ENCODE data around the gene KCNMB4.

The KCNMB4 gene

DNA sequence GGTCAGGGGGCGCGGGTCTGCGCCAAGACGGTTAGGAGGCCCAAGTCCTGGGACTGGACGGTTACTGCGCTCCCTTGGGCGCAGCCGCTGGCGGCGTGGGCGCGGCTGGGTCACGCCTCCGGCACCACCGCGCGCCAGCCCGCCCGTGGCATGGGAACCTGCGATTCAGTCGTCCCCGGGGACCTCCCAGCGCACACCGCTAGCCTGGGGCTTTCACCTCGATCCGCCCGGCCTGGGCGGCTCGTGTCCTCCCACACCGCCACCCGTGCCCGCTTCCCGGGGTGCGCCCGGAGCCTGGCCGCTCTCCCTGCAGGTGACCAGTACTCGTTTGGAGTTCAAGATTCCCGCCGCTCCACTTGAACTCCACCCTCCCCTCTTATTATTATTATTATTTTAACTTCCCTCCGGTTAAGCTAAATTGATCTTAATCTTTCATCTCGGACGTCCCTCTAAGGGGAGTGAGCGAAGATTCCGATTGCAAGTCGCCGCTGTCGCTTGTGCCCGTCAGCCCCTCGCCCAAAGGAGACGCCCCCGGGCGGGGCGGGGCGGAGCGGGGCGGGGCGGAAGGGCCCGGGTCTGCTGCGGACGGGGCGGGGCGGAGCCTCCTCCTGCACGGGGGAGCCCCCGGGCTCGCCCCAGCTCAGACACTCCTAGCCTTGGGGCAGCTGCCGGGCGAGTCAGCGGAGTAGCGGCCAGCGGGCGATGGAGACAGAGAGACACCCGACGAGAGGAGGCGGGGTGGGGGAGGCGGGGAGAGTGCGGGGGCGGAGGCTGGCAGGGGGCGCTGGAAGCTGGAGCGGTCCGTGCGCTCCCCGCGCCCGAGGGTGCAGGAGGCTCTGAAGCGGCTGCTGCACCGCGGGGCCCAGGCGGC is at the start of gene KCNMB4:
TSS of gene KCNMB4 (plus strand) at position 643 of the 871 bp plus-strand sequence. CDS start 445 bp downstream, outside the sequence.
- peaks cover 23% of the 10 kb centered on the region for H3K4me1 Mint-ChIP-seq
- H3K9me3 Mint-ChIP-seq: no peaks in the 10 kb centered on the region
- H3K27me3 Mint-ChIP-seq: peaks cover 10% of the 10 kb centered on the region
- peak within 1 kb of the TSS; percentile 95 to 99 for H3K4me3 Mint-ChIP-seq
- ATAC-seq (peak; percentile 87), DNase-seq (peak; percentile 73 to 75)
- peak within 1 kb of the TSS; percentile 76 to 90 for H3K27ac Mint-ChIP-seq

- Mint-ChIP-seq H3K27me3 (no peaks in the 10 kb centered on the region), H3K4me1 (peaks cover 16% of the 10 kb centered on the region), H3K27ac (no peak overlapping the region), H3K4me3 (peak overlapping the region in 1 of 2 donors; percentile 3), H3K9me3 (no peaks in the 10 kb centered on the region)
- peak; percentile 60 for ATAC-seq
- DNase-seq: no peak
Observed at GRCh38 chr12:70317781-70318180, 48.3 kb upstream of the KCNMB4 start.

- no peaks in the 10 kb centered on the region for H3K27me3 Mint-ChIP-seq
- H3K9me3 Mint-ChIP-seq: no peaks in the 10 kb centered on the region
- H3K4me1 Mint-ChIP-seq: peaks cover 16% of the 10 kb centered on the region
- no peak overlapping the region for H3K27ac Mint-ChIP-seq
- no peak for DNase-seq
- H3K4me3 Mint-ChIP-seq: no peak overlapping the region
- ATAC-seq: no peak
Observed at GRCh38 chr12:70319605-70320004, 46.5 kb upstream of the KCNMB4 start.

- no peak overlapping the region for H3K27ac Mint-ChIP-seq
- DNase-seq (no peak), ATAC-seq (no peak)
- H3K9me3 Mint-ChIP-seq: no peaks in the 10 kb centered on the region
- H3K4me1 Mint-ChIP-seq: peaks cover 7% of the 10 kb centered on the region
- no peak overlapping the region for H3K4me3 Mint-ChIP-seq
- no peaks in the 10 kb centered on the region for H3K27me3 Mint-ChIP-seq
Observed at GRCh38 chr12:70321191-70321590, 44.9 kb upstream of the KCNMB4 start.

DNA sequence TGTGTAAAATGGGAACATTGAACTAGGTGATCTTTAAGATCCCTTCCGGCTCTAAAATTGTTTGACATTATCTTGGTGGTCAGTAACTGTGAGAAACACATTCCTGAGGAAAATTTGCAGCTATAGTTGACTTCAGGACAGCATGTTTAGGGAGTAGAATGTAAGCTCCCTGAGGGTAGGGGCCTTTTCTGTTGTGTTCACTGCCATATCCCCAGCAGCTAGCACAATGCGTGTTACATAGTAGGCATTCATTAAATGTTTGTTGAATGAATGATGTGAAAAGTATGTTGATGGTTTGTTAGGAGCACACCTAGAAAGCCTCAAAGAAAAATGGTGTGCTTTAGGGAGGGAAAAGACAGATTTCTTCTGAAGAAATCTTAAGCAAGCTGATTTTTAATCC is 38.5 kb upstream of the KCNMB4 start:
- Mint-ChIP-seq H3K27me3 (no peaks in the 10 kb centered on the region), H3K4me3 (no peak overlapping the region), H3K4me1 (peaks cover 6% of the 10 kb centered on the region), H3K27ac (no peak overlapping the region), H3K9me3 (peaks cover 5 to 8% of the 10 kb centered on the region in 2 donors)
- ATAC-seq: no peak
- DNase-seq: no peak

DNA sequence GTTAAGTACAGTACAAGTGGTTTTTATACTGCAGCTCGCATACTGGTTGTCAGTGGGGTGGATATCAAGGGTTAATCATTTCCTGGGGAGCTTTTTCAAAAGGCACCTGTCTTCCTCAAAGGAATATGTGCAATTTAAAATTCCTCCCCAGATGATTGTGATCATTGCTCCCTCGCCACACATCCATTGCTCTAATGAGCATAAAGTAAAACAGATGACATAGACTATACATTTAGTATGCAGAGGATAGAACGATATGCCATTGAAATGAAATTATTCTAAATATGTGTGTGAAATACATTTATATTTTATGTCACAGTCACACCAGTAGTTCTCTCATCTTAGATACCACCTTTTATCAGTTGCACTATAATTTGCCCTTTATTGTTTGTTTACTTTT is 36.4 kb upstream of the KCNMB4 start:
- H3K27ac Mint-ChIP-seq: no peak overlapping the region
- H3K27me3 Mint-ChIP-seq: no peaks in the 10 kb centered on the region
- no peak overlapping the region for H3K4me3 Mint-ChIP-seq
- no peak for DNase-seq
- peaks cover 5 to 8% of the 10 kb centered on the region in 2 donors for H3K9me3 Mint-ChIP-seq
- peaks cover 6% of the 10 kb centered on the region for H3K4me1 Mint-ChIP-seq
- no peak for ATAC-seq

- Mint-ChIP-seq H3K27me3 (no peaks in the 10 kb centered on the region), H3K4me1 (peaks cover 6% of the 10 kb centered on the region), H3K9me3 (peaks cover 5 to 8% of the 10 kb centered on the region in 2 donors), H3K27ac (no peak overlapping the region), H3K4me3 (no peak overlapping the region)
- no peak for ATAC-seq
- DNase-seq: no peak
Observed at GRCh38 chr12:70330158-70330557, 35.9 kb upstream of the KCNMB4 start.

DNA sequence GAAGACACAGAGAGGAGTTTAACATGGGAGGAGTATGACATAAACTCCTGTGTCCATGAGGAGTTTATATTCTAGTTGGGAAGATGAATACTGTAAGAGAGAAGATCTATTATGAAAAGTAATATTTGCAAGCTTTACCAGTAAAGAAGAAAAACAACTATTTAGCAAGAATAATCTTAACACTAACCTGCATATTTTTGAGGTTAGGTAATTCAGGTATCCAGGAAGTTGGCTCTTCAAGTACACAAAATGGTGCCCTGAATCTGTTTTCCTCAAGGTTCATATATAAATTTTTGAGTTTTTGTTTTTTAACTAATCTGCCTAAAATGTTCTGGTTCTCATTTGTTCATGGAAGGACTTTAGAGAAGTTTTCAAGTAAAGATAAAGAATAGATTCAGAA is 33.9 kb upstream of the KCNMB4 start:
- Mint-ChIP-seq H3K4me3 (no peak overlapping the region), H3K4me1 (peaks cover 6% of the 10 kb centered on the region)

GRCh38 chr12:70334742-70335141 is 31.3 kb upstream of the KCNMB4 start:
- no peak overlapping the region for H3K4me3 Mint-ChIP-seq

More for the DNA sequence above, 33.9 kb upstream of the KCNMB4 start:
- DNase-seq (no peak), ATAC-seq (no peak)
- H3K27me3 Mint-ChIP-seq: no peaks in the 10 kb centered on the region
- peaks cover 0 to 2% of the 10 kb centered on the region in 2 donors for H3K9me3 Mint-ChIP-seq
- H3K27ac Mint-ChIP-seq: no peak overlapping the region

DNA sequence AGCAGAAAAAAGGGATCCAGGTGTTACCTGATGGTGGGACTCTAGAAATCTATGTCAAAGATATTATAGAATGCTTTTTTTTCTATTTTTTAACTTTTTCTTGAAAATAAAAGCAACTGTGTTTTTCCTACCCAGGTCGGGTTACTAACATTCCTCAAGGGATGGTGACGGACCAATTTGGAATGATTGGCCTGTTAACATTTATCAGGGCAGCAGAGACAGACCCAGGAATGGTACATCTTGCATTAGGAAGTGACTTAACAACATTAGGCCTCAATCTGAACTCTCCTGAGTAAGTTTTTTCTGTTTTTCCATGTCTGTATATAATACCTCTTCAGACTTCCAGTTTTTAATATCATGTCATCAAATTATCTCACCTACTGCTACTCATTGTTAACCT is 27.6 kb upstream of the KCNMB4 start:
- DNase-seq (no peak), ATAC-seq (no peak)
- Mint-ChIP-seq H3K4me1 (no peaks in the 10 kb centered on the region), H3K27ac (no peak overlapping the region), H3K9me3 (no peaks in the 10 kb centered on the region), H3K27me3 (no peaks in the 10 kb centered on the region), H3K4me3 (no peak overlapping the region)

More at GRCh38 chr12:70334742-70335141, 31.3 kb upstream of the KCNMB4 start:
- DNase-seq (no peak), ATAC-seq (no peak)
- Mint-ChIP-seq H3K27ac (no peak overlapping the region), H3K27me3 (no peaks in the 10 kb centered on the region), H3K9me3 (no peaks in the 10 kb centered on the region), H3K4me1 (peaks cover 6% of the 10 kb centered on the region)

- no peaks in the 10 kb centered on the region for H3K4me1 Mint-ChIP-seq
- no peak overlapping the region for H3K4me3 Mint-ChIP-seq
- DNase-seq (no peak), ATAC-seq (no peak)
- H3K9me3 Mint-ChIP-seq: no peaks in the 10 kb centered on the region
- no peaks in the 10 kb centered on the region for H3K27me3 Mint-ChIP-seq
- no peak overlapping the region for H3K27ac Mint-ChIP-seq
Observed at GRCh38 chr12:70351076-70351475, 15.0 kb upstream of the KCNMB4 start.

- Mint-ChIP-seq H3K9me3 (no peaks in the 10 kb centered on the region), H3K4me3 (no peak overlapping the region), H3K4me1 (no peaks in the 10 kb centered on the region), H3K27me3 (no peaks in the 10 kb centered on the region), H3K27ac (no peak overlapping the region)
- DNase-seq (no peak), ATAC-seq (no peak)
Observed at GRCh38 chr12:70353780-70354660, 12.1 kb upstream of the KCNMB4 start.

GRCh38 chr12:70354787-70355186 is 11.3 kb upstream of the KCNMB4 start:
- H3K4me3 Mint-ChIP-seq: no peak overlapping the region
- DNase-seq (no peak), ATAC-seq (no peak)
- H3K4me1 Mint-ChIP-seq: no peaks in the 10 kb centered on the region
- H3K9me3 Mint-ChIP-seq: no peaks in the 10 kb centered on the region
- H3K27ac Mint-ChIP-seq: no peak overlapping the region
- H3K27me3 Mint-ChIP-seq: no peaks in the 10 kb centered on the region

- no peaks in the 10 kb centered on the region for H3K27me3 Mint-ChIP-seq
Observed at GRCh38 chr12:70355972-70356371, 10.1 kb upstream of the KCNMB4 start.

DNA sequence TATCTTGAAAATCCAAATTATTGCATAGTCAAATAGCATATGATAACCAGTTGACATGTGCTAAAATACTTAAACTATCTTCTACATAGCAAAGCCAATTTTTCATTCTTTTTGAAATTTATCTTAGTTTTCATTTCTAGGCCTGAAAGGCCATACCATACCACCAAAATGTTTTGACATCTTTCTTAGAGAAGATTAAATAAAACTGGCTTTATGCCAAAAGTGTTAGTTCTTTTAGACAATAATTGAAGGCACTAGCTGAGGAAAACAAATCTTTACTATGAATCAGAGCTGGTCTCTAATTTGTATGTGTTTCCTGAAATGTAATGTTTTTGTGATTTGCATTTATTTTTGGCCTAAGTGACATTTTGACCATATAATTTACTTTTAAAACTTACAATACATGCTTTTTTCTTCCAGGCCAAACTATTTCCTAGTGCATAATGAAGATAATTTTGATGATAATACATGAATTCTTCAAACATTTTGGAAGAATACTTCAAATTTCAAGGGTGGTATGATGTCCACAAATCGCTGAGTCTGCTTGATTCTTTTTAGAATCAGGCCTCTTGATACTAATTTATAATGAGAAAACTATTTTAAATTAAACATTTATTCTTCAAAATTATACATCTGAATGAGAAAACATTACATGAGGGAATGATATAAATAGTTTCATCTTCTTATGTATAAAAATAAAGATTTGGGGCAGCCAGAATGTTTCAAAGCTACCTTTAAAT is 6.5 kb upstream of the KCNMB4 start:
- Mint-ChIP-seq H3K9me3 (no peaks in the 10 kb centered on the region), H3K27ac (no peak overlapping the region), H3K27me3 (peaks cover 1% of the 10 kb centered on the region), H3K4me1 (peaks cover under 1% of the 10 kb centered on the region), H3K4me3 (no peak overlapping the region)
- DNase-seq: no peak
- no peak for ATAC-seq

More at GRCh38 chr12:70355972-70356371, 10.1 kb upstream of the KCNMB4 start:
- no peak overlapping the region for H3K27ac Mint-ChIP-seq
- no peaks in the 10 kb centered on the region for H3K4me1 Mint-ChIP-seq
- H3K9me3 Mint-ChIP-seq: no peaks in the 10 kb centered on the region
- ATAC-seq (no peak), DNase-seq (no peak)
- H3K4me3 Mint-ChIP-seq: no peak overlapping the region

All from stimulated activated naive CD8-positive, alpha-beta T cell treated with anti-CD3 and anti-CD28 coated beads, Interleukin-15, amount 100 ng/mL, for 72 hours (primary cell).